ENCODE data around the gene C3orf52. TPM values are rescaled to one million over a fixed set of nuclear protein-coding genes. Genes with fewer than 3 reads are reported as not detected.

C3orf52 gene
- polyA plus RNA-seq, 1 donor (not counting 4 experiments of a cell fraction or from before 2014, with no cell fraction given), result 15.8 TPM

GRCh38 chr3:112167758-112168157 is 81.6 kb downstream of the C3orf52 start:
- no peak overlapping the region for H3K4me3 ChIP-seq (ENCODE audit: control insufficient read depth in 2 of 3, extremely low read depth in 1 of 3, insufficient read depth in 2 of 3, low read depth in 1 of 3, low read length in 3 of 3)
- H3K27ac ChIP-seq (ENCODE audit: control insufficient read depth, insufficient read depth, low read length), result no peak overlapping the region
- dilution Hi-C loops (cut with MboI; ENCODE audit: extremely low pct_ligation_motif_present, low sequenced_read_pairs), result no loop called here
- H3K4me1 ChIP-seq (ENCODE audit: control insufficient read depth, extremely low read depth, insufficient read depth, low read length), result no peaks in the 10 kb centered on the region
- H3K9me1 ChIP-seq (ENCODE audit: control insufficient read depth, extremely low read depth, insufficient read depth, low read length), result no peaks in the 10 kb centered on the region
- H3K36me3 ChIP-seq (ENCODE audit: control insufficient read depth in 2 of 2, extremely low read depth in 1 of 2, insufficient read depth in 2 of 2, low read length in 2 of 2), result no peaks in the 10 kb centered on the region
- H3K9me3 ChIP-seq (ENCODE audit: control insufficient read depth, low read depth, low read length), result no peaks in the 10 kb centered on the region
- no peaks in the 10 kb centered on the region for H3K79me2 ChIP-seq (ENCODE audit: control insufficient read depth, insufficient read depth, low read length)
- no peak for TF ChIP-seq EZH2 (IDR thresholded peaks at IDR 0.05; ENCODE audit: low read length)
- TF ChIP-seq, protein P1, sequence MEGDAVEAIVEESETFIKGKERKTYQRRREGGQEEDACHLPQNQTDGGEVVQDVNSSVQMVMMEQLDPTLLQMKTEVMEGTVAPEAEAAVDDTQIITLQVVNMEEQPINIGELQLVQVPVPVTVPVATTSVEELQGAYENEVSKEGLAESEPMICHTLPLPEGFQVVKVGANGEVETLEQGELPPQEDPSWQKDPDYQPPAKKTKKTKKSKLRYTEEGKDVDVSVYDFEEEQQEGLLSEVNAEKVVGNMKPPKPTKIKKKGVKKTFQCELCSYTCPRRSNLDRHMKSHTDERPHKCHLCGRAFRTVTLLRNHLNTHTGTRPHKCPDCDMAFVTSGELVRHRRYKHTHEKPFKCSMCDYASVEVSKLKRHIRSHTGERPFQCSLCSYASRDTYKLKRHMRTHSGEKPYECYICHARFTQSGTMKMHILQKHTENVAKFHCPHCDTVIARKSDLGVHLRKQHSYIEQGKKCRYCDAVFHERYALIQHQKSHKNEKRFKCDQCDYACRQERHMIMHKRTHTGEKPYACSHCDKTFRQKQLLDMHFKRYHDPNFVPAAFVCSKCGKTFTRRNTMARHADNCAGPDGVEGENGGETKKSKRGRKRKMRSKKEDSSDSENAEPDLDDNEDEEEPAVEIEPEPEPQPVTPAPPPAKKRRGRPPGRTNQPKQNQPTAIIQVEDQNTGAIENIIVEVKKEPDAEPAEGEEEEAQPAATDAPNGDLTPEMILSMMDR (optimal IDR thresholded peaks at IDR 0.05 in 1 of 3, IDR thresholded peaks at IDR 0.05 in 1 of 3, conservative IDR thresholded peaks at IDR 0.05 in 1 of 3; ENCODE audit: extremely low read depth in 1 of 3, insufficient read depth in 2 of 3, low read length in 3 of 3), result no peak
- H3K27me3 ChIP-seq (ENCODE audit: control insufficient read depth, extremely low read depth, insufficient read depth, low read length), result no peaks in the 10 kb centered on the region
- FAIRE-seq, result no peak
- H4K20me1 ChIP-seq (ENCODE audit: control insufficient read depth, extremely low read depth, insufficient read depth, low read length), result no peaks in the 10 kb centered on the region
- DNase-seq (ENCODE audit: low read depth, low spot score), result no peak
- no peak overlapping the region for H2AFZ ChIP-seq (ENCODE audit: control insufficient read depth, low read length)
- no peak overlapping the region for H3K9ac ChIP-seq (ENCODE audit: control insufficient read depth, extremely low read depth, insufficient read depth, low read length)
- no peak overlapping the region for H3K4me2 ChIP-seq (ENCODE audit: control insufficient read depth, extremely low read depth, insufficient read depth, low read depth, low read length)

Small RNA genes within 50 kb of the gene (small RNA-seq; reads per million reads assigned to genes)
- gene MIR567 (ENCODE audit: insufficient read length in 3 of 3, low read depth in 3 of 3, low replicate concordance in 1 of 3), result 0 to 0.25 (median 0.07) reads per million in 3 experiments

Other genes starting within 250 kb of the C3orf52 start
- 74.2 to 150 TPM (median 108 TPM) in 3 replicates for gene PHLDB2, start 227.1 kb upstream of the C3orf52 start, polyA plus RNA-seq
- 12.0 to 22.2 TPM (median 13.2 TPM) in 3 replicates for gene ABHD10, start 107.4 kb upstream of the C3orf52 start, polyA plus RNA-seq
- gene TAGLN3, start 87.5 kb upstream of the C3orf52 start, polyA plus RNA-seq, result 6.4 to 8.9 TPM (median 8.5 TPM) in 3 replicates
- 0.02 to 0.18 TPM (median 0.08 TPM) in 3 replicates for gene TMPRSS7, start 51.7 kb upstream of the C3orf52 start, polyA plus RNA-seq
- 1.7 to 2.9 TPM (median 2.5 TPM) in 3 replicates for gene GCSAM, start 46.9 kb downstream of the C3orf52 start, polyA plus RNA-seq
- not detected in 3 replicates for gene SLC9C1, start 207.8 kb downstream of the C3orf52 start, polyA plus RNA-seq
- gene CD200, start 246.8 kb downstream of the C3orf52 start, polyA plus RNA-seq, result 0.05 to 0.14 TPM (median 0.07 TPM) in 3 replicates